ENCODE data around the gene ANKRD60. TPM values are rescaled to one million over a fixed set of nuclear protein-coding genes. Genes with fewer than 3 reads are reported as not detected.

Gene ANKRD60
- total and polyA plus RNA-seq, 2 of the 4 experiments (the other 2 are of a cell fraction) = not detected

DNA sequence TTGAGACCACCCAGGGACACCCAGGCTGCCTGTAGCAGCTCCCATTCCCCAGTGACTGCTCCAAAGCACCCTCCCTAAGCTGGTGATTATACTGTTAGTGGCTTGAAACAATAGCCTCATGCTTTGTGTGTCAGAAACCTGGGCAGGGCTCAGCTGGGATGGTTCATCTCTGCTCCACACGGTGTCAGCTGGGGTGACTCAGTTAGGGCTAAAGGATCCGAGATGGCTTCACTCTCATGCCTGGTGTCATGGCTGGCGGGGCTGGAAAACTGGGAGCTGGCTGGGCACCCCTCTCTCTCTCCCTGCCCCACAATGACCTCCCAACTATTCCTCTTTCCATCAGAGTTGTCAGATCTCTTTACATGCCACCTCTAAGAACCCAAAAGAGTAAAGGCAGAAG is 44.4 kb downstream of the ANKRD60 start:
- dilution Hi-C loops (cut with HindIII; ENCODE audit: low sequenced_read_pairs, unreplicated experiment) = no loop called here
- Histone ChIP-seq H2AK9ac (replicated peaks; ENCODE audit: low read depth, low read length, poor library complexity) (no peak overlapping the region), H3K14ac (replicated peaks; ENCODE audit: low read depth, low read length) (no peak overlapping the region), H3K4me1 (ENCODE audit: control insufficient read depth, insufficient read depth, low read length) (peaks cover 2% of the 10 kb centered on the region; the same call in 1 of the 2 replicates), H4K5ac (ENCODE audit: low read depth, low read length) (no peak overlapping the region), H2AK5ac (ENCODE audit: low read depth, low read length) (no peak overlapping the region), H2AFZ (replicated peaks; ENCODE audit: low read length, poor library complexity) (no peak overlapping the region), H3K36me3 (ENCODE audit: control insufficient read depth, insufficient read depth, low read length) (no peaks in the 10 kb centered on the region), H3K4ac (ENCODE audit: low read depth, low read length) (no peak overlapping the region), H2BK5ac (ENCODE audit: low read depth, low read length, poor library complexity, severe bottlenecking) (no peak overlapping the region), H3K56ac (ENCODE audit: extremely low read depth, insufficient read depth, low read length) (no peak overlapping the region), H3K27me3 (ENCODE audit: control insufficient read depth, insufficient read depth, low read length) (peaks cover 27% of the 10 kb centered on the region), H4K8ac (ENCODE audit: low read depth in 2 of 2, low read length in 2 of 2) (no peak overlapping the region), H4K20me1 (ENCODE audit: insufficient read depth, low read length) (no peaks in the 10 kb centered on the region), H3K9ac (ENCODE audit: low read depth, low read length) (no peak overlapping the region), H3K4me3 (ENCODE audit: insufficient read depth, low read depth, low read length) (no peak overlapping the region), H3K9me3 (ENCODE audit: control insufficient read depth, insufficient read depth, low read length) (peaks cover 5% of the 10 kb centered on the region), H3K27ac (ENCODE audit: insufficient read depth, low read length) (no peak overlapping the region), H3K18ac (ENCODE audit: low read depth, low read length) (no peak overlapping the region), H3K9me1 (ENCODE audit: insufficient read depth, low read length) (no peaks in the 10 kb centered on the region), H2BK120ac (ENCODE audit: low read depth, low read length) (no peak overlapping the region), H2BK15ac (ENCODE audit: low read depth, low read length) (no peak overlapping the region), H3K23ac (ENCODE audit: low read depth, low read length) (no peak overlapping the region), H3K79me1 (ENCODE audit: low read depth in 1 of 2, low read length in 2 of 2) (no peaks in the 10 kb centered on the region), H3K4me2 (ENCODE audit: low read depth, low read length) (no peak overlapping the region), H4K91ac (ENCODE audit: insufficient read depth, low read depth, low read length) (no peak overlapping the region), H2BK20ac (ENCODE audit: low read depth, low read length) (no peak overlapping the region)
- intact Hi-C loops (cut with micrococcal nuclease) = no loop called here
- CTCF ChIA-PET = no interaction called here
- in situ Hi-C loops (cut with MboI; ENCODE audit: low sequenced_read_pairs) = loop anchor here (10.0 kb wide), 1 partner anchor 579 kb away; no protein-coding TSS in a partner anchor
- POLR2A ChIA-PET (ENCODE audit: unreplicated experiment) = no interaction called here
- DNase-seq (no peak), ATAC-seq (ENCODE audit: low read depth) (no peak)
- 49% methylated on average over 2 of the region's 3 CpGs; no CpG with 5 or more reads in 1 of the 2 experiments for WGBS, 2 experiments (ENCODE audit: extremely low coverage in 2 of 2, insufficient read length in 1 of 2)
- BruUV-seq (replicated peaks) = no TSS peak
- TF ChIP-seq, protein P1, sequence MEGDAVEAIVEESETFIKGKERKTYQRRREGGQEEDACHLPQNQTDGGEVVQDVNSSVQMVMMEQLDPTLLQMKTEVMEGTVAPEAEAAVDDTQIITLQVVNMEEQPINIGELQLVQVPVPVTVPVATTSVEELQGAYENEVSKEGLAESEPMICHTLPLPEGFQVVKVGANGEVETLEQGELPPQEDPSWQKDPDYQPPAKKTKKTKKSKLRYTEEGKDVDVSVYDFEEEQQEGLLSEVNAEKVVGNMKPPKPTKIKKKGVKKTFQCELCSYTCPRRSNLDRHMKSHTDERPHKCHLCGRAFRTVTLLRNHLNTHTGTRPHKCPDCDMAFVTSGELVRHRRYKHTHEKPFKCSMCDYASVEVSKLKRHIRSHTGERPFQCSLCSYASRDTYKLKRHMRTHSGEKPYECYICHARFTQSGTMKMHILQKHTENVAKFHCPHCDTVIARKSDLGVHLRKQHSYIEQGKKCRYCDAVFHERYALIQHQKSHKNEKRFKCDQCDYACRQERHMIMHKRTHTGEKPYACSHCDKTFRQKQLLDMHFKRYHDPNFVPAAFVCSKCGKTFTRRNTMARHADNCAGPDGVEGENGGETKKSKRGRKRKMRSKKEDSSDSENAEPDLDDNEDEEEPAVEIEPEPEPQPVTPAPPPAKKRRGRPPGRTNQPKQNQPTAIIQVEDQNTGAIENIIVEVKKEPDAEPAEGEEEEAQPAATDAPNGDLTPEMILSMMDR (conservative IDR thresholded peaks at IDR 0.05; ENCODE audit: low read depth, low read length) = no peak
- TF ChIP-seq RAD21 (IDR thresholded peaks at IDR 0.05; ENCODE audit: low read length) (no peak), RFX5 (IDR thresholded peaks at IDR 0.05; ENCODE audit: low read depth, low read length) (no peak), MAZ (IDR thresholded peaks at IDR 0.05; ENCODE audit: borderline replicate concordance, low read depth, low read length) (no peak), POLR2A (IDR thresholded peaks at IDR 0.05; ENCODE audit: low read depth, low read length) (no peak), CHD1 (IDR thresholded peaks at IDR 0.05; ENCODE audit: low read depth, low read length) (no peak), SMC3 (IDR thresholded peaks at IDR 0.05; ENCODE audit: low read depth, low read length) (no peak), MXI1 (IDR thresholded peaks at IDR 0.05; ENCODE audit: borderline replicate concordance, low read depth, low read length) (no peak), MAFK (IDR thresholded peaks at IDR 0.05; ENCODE audit: low read depth, low read length) (no peak)
- TF ChIP-seq, protein P2, sequence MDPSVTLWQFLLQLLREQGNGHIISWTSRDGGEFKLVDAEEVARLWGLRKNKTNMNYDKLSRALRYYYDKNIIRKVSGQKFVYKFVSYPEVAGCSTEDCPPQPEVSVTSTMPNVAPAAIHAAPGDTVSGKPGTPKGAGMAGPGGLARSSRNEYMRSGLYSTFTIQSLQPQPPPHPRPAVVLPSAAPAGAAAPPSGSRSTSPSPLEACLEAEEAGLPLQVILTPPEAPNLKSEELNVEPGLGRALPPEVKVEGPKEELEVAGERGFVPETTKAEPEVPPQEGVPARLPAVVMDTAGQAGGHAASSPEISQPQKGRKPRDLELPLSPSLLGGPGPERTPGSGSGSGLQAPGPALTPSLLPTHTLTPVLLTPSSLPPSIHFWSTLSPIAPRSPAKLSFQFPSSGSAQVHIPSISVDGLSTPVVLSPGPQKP (IDR thresholded peaks at IDR 0.05; ENCODE audit: borderline replicate concordance, low read depth, low read length) = no peak
- TF ChIP-seq, protein P3, sequence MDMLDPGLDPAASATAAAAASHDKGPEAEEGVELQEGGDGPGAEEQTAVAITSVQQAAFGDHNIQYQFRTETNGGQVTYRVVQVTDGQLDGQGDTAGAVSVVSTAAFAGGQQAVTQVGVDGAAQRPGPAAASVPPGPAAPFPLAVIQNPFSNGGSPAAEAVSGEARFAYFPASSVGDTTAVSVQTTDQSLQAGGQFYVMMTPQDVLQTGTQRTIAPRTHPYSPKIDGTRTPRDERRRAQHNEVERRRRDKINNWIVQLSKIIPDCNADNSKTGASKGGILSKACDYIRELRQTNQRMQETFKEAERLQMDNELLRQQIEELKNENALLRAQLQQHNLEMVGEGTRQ (IDR thresholded peaks at IDR 0.05; ENCODE audit: low read depth, low read length) = no peak

Measured in IMR-90 (cell line).